Activated CD8-positive, alpha-beta memory T cell treated with anti-CD3 and anti-CD28 coated beads, Interleukin-2, amount 50 U/mL, for 1 hour (primary cell): ENCODE results near the gene MRPL23.

Source experiments
- DNase-seq: peaks from one replicate; pipeline ENCODE4 v3.0.0-alpha.2; 2020; ENCODE audit errors: extremely low read depth

MRPL23 gene

DNA sequence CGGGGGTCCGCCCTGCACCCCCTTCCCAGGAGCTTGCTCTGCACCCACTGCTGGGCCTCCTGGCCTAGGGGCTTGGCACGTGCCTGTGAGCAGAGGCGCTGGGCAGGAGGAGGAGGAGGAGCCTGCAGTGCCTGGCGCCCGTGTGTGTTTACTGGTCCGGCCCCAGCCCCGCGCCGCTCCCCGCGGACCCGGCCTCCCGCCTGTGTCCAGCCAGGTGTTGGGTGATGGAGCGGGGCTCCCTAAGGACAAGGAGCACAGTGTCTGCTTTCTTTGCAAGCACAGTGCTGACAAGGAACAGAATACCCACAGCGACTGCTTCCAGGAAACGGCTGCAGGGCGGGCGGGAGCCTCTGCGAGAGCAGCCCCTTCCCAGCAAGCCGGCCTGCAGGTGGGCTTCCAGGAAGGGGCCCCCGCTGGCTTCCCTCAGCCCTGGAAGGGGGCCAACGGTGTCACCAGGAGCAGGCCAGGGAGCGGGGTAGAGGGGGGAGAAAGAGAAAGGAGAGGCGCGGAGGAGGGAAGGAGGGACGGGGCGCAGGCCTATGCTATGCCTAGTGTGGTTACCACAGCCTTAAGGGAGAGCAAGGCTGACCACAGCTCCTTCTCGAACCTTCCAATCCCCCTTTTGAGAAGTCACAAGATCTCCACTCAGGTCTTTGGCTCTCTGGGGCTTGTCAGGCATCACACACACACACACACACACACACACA lies 43.9 kb downstream of the MRPL23 start:
- no peak for DNase-seq

DNA sequence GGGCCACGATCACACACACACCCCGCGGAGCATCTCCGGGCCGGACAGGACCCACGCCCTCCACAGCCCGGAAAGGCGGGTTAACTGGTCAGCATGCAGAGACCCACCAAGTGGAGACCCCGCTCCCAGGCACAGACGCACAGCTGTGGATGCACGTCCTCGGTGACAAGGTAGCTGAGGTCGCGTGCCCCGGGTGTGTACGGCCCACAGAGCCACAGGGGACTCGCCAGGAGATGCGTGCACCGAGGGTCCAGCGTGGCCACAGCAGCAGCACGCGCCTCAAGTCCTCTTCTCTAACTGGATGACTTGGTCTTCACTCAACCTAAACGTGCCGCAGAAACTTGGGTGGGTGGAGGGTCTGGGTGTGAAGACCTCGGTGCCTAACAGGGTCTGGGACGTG lies 45.0 kb downstream of the MRPL23 start:
- no peak for DNase-seq

- no peak for DNase-seq
Observed at GRCh38 chr11:1994121-1994520, 47.0 kb downstream of the MRPL23 start.

DNA sequence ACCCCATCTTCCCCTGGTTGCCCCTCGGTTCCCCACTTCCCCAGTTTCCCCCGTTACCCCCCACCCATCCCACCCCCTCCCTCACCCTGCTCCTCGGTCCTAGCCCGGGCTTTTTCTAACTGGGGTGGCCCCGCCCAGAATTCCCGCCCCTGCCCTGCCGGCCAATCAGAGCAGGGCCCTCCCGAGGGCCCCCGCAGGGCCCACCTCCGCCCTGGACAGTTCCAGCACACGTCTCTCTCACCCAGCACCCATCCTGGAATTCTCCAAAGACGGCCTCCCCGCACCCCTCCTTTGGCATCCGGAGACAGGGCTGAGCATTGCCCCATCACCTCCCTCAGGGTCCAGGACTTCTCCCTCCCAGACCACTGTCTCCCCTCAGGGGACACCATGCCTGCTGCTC lies 50.6 kb downstream of the MRPL23 start, which contains the start of gene H19:
TSS of gene H19 (minus strand) at position 88 of the 400 bp plus-strand sequence.
- DNase-seq, result no peak

DNA sequence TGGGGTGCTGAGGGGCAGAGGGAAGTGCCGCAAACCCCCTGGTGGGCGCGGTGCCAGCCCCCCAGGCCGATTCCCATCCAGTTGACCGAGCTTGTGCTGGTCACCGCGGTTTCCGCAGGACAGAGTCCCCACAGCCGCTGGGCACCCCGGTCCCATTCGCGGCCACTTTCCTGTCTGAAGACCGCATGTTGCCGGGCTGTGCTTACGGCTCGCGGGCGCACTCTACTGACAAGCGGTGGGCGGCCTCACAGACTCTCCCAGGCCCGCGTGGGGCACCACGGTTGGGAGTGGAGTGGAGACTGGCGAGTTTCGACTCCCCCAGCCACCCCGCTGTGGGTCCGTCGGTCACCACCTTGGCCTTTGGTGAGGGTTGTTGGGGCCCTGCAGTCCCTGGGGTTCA lies 51.2 kb downstream of the MRPL23 start:
- no peak for DNase-seq

DNA sequence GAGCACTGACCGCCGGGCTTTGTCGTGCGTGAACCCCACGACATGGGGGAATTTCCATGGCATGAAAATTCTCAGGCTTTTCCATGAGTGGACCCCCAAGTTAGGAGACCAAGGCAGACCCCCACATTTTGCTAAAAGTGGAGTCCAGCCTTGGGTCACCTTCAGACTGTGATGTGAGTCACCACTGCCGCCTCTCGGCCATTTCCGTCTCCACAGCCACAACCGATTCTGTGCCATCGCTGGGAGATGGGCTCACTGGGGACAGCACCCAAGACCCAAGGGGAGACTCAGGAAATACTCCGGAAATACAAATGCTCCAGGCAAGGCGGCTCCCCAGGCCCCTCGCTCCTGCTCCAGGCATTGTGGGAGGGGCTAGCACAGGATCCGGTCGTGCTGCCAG lies 51.7 kb downstream of the MRPL23 start:
- DNase-seq, result no peak

- DNase-seq, result no peak
Observed at GRCh38 chr11:2002042-2002776, 55.1 kb downstream of the MRPL23 start.

- DNase-seq, result no peak
Observed at GRCh38 chr11:2002807-2003206, 55.7 kb downstream of the MRPL23 start.

DNA sequence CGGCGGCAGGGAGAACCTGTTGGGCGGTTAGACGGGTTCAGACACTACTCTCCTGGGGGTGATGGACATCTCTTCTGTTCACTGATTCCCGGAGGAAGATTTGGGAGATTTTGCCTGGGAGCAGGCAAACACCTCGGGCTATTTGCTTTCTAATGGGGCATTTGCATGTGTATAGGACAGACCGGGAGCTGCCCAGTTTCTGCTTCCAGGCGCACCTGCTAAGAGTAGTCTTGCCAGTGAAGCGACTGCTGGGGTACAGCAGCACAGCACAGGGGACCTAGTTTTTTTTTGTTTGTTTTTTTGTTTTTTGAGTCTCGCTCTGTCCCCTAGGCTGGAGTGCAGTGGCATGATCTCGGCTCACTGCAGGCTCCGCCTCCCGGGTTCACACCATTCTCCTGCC lies 57.3 kb downstream of the MRPL23 start:
- DNase-seq, result no peak
